ENCODE results near the gene UGT3A2.
"Not testable (repeated sequence)": the region's sequence is repeated elsewhere in the genome, so short reads cannot be mapped to it uniquely, and the experiment has no call there.

GRCh38 chr5:36034536-36035134 lies 32.0 kb downstream of the UGT3A2 start:
- TF ChIP-seq EZH2phosphoT487 (IDR thresholded peaks at IDR 0.05; ENCODE audit: borderline replicate concordance, low read length): not testable (repeated sequence)
- TF ChIP-seq, protein P1, sequence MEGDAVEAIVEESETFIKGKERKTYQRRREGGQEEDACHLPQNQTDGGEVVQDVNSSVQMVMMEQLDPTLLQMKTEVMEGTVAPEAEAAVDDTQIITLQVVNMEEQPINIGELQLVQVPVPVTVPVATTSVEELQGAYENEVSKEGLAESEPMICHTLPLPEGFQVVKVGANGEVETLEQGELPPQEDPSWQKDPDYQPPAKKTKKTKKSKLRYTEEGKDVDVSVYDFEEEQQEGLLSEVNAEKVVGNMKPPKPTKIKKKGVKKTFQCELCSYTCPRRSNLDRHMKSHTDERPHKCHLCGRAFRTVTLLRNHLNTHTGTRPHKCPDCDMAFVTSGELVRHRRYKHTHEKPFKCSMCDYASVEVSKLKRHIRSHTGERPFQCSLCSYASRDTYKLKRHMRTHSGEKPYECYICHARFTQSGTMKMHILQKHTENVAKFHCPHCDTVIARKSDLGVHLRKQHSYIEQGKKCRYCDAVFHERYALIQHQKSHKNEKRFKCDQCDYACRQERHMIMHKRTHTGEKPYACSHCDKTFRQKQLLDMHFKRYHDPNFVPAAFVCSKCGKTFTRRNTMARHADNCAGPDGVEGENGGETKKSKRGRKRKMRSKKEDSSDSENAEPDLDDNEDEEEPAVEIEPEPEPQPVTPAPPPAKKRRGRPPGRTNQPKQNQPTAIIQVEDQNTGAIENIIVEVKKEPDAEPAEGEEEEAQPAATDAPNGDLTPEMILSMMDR (IDR thresholded peaks at IDR 0.05; ENCODE audit: low read depth, low read length, poor library complexity, severe bottlenecking): not testable (repeated sequence)

All from DOHH2 (cell line).